ENCODE data around the gene BCAS3.

- TF ChIP-seq CTCF (conservative IDR thresholded peaks at IDR 0.05; ENCODE audit: low read depth, low read length), result no peak
- TF ChIP-seq EZH2 (IDR thresholded peaks at IDR 0.05; ENCODE audit: borderline replicate concordance, low read depth, low read length, poor library complexity, severe bottlenecking), result no peak
These were observed 72.1 kb downstream of the BCAS3 start for GRCh38 chr17:60749708-60750107.

Measured in A673 (cell line).